Limb (tissue), 2 donors: ENCODE data around the gene INCA1.
A peak's percentile ranks its signal among the peaks of the same experiment; 100 is the strongest.

ENCODE experiments used
- DNase-seq, 2 donors: peaks; one replicate each; pipeline ENCODE4 v3.0.0-alpha.2; 2016; ENCODE audit errors: extremely low spot score in 2 of 2

Gene INCA1

DNA sequence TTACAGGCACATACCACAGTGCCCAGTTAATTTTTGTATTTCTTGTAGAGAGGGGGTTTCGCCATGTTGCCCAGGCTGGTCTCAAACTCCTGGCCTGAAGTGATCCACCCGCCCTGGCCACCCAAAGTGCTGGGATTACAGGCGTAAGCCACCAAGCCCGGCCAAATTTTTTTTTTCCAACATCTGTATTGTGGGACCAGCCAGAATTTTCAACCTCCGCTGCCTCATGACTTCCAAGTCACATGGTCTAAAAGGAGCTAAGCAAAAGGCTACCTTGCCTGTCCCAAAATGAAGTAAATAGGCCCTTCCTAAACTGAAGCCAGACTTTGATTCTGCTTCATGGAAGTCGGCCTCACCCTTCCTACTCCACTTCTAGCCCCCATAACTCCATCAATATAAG lies 25.5 kb downstream of the INCA1 start:
- DNase-seq: no peak

DNA sequence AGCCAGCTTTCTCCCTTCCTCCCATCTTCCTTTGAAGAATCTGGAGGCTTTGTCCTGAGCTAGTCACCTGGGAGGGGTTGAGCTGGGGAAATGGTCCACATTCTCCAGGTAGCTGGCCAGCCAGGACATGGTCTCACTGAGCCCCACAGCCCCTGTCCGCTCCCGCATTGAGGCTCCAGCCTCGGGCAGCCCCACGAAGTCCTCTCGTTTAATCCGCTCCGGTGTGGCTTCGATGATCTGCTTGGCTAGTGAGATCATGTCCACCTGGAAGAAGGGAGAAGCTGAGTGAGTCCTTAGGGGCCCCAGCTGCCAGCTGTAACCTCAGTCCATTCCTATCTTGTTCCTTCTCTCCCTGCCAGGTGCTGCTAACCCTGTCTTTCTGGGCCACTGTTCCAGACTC lies 27.0 kb downstream of the INCA1 start:
- DNase-seq: no peak

DNA sequence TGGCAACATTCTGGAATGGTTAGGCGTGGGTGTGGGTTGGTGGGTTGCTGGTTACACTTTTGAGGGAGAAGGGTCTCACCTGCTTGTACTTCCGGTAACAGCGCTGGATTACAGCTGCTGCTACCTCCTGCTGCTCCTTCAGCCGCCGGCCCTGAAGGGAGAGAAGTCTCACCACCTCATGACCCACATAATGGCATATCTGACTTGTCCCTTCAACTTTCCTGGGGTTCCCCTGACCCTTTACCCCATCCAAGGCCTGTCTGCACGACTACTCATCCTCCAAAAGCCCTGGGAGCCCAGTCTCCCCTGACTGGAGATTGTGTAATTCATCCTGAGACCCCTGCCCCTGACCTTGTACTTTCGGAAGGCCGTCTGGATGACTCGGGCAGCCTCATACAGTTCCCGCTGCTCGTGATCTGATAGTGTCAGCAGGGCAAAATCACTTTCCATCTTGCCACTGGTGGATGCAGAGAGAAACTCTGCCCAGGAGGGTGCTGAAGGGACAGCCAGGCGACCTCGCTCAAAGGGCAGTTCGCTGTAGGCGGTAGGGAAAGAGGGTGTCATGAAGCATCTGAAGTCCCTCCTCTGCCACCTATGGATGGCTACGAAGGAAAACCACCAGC lies 27.7 kb downstream of the INCA1 start:
- DNase-seq: no peak

DNA sequence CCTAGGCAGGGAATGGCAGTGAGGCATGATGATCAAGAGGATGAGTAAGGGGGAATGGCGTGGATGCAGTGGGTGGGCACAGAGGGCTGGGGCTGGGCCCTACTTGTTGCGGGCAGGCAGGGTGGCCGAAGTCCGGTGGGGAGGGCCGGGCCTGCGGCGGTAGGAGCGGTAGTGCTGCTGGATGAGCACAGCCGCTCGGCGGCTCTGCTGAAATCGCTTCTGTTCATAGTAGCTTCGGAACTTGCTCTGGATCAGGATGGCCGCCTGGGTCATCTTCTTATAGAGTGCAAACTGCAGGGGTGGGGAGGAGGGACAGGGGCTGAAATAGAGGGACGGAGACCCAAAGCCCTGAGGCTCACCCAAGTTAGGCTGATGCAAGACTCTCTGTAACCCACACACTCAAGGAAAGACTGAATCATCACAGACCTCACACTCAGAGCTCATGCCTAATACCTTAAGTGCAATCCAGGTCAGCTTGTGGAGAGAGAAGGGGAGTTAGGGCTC lies 28.2 kb downstream of the INCA1 start:
- peak in 1 of 2 donors; percentile 38 for DNase-seq

DNA sequence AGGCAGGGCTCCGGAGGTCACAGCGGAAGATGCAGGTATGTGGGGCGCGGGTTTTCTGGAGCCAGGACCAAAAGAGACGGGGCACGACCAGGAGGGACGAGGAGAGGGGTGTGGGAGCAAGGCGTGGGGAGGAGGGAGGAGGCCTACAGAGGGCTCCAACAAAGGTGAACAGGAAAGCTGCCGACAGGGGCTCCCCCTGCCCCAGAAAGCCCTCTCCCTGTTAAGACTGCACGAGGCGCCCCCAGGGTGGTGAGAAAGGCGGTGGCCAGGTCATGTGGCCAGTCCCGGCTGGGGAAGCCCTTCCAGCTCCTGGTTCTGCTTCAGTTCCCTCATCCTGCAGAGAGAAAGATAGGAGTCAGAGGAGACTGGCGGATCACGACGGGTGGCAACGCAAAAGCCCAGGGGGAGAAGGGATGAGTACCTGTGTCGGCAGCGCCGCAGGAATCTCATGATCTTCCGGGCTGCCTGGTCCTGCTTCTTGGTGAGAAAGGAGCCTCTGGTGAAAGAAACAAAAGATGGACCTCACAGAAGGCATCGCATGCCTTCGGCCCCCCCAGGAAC lies 28.8 kb downstream of the INCA1 start:
- no peak for DNase-seq

DNA sequence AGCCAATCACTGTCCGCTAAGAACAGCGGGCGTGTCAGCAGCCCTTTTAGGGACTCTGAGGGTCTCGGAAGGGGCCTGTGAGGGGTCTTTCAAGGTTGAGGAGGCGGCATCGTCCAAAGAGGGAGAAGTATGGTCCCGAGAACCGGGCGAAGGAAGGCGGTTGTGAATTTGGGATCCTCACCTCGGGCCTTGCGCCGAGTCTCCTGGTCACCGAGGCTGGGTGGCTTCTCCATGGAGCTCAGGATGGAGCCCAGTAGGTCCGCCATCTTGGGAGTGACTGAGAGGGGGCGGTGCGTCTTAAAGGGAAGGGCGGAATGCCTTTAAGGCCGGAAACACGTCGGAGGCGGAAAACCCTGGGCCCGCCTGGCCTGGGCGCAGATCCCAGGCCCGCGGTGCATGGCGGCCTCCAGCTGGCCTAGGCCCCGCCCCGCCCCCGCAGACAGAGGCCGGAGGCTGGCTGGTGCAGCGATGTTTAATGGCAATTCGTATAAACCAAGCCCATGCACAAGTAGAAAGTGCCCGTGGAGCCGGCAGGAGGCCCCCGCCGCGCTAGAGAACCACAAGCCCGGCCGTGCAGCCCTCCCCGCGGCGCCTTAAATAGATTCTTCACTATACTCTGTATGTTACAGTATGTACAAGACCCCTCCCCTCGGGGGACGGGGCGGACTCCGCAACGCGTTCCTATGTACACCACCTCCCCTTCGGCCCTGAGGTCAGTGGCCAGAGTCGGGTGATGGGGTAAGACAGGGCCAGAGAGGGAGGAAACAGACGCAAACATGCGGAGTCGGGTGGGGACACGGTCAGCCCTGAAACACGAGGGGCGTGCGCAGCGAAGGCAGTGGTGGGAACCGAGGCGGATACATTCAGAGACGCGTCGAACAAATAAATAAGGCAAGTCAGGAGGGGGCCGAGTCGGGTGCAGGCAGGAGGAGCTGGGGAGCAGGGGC lies 29.5 kb downstream of the INCA1 start, which contains the start of gene SPAG7:
Gene SPAG7, minus strand, starts transcription at position 279 of the 947 bp plus-strand sequence. Its CDS starts 13 bp downstream, at position 266.
- peak; percentile 96 to 99 for DNase-seq

DNA sequence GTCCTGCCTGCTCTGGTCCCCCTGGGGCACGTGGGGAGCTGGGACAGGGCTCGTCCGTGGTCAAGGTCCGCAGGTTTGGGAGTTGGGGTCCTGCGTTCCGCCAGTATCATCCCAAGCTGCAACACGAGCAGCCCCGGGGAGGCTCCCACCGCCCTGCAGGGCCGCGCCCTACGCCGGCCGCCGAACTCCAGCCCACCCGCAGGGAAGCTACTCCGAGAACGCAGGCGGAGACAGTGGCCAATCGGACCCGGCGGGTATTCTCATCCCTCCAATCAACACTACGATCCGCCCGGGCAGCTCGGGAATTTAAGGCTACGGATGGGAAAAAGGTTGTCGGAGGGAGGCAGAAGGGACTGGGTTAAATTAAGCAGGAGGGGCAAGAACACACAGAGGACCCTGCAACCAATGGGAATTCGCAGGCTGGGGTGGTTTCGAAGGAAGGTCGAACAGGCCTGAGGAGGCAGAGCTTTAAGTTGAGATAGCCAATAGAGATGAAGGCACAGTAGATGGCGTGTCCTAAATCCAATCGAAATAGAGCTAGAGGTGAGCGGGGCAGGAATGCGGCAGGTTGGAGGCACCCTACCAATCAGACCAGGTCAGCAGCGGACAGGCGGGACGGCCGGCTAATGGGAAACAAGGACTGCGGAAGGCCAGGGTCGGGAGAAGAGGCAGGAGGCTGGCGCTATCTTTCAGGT lies 30.3 kb downstream of the INCA1 start:
- DNase-seq: peak; percentile 96 to 100

DNA sequence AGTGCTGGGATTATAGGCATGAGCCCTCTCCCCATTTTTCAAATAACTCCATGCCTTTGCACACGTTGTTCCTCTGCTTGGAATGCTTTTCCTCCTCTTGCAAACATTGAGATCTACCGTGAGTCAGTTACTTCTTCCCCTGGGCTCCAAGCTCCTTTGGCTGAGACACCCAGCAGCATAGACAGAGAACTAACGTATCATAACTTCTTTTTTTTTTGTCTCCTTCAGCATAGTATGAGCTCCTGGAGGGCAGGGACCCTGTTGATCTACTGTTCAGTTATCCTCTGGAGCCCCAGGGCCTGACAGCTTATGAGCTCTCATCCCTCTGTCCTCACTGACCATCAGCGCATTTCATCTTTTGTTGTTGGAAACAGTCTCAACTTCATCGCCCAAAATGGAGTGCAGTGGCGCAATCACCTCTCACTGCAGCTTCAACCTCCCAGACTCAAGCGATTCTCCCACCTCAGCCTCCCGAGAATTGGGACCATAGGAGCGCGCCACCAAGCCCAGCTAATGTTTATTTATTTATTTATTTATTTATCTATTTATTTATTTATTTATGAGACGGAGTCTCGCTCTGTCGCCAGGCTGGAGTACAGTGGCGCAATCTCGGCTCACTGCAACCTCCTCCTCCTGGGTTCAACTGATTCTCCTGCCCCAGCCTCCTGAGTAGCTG lies 31.9 kb downstream of the INCA1 start:
- DNase-seq: no peak

DNA sequence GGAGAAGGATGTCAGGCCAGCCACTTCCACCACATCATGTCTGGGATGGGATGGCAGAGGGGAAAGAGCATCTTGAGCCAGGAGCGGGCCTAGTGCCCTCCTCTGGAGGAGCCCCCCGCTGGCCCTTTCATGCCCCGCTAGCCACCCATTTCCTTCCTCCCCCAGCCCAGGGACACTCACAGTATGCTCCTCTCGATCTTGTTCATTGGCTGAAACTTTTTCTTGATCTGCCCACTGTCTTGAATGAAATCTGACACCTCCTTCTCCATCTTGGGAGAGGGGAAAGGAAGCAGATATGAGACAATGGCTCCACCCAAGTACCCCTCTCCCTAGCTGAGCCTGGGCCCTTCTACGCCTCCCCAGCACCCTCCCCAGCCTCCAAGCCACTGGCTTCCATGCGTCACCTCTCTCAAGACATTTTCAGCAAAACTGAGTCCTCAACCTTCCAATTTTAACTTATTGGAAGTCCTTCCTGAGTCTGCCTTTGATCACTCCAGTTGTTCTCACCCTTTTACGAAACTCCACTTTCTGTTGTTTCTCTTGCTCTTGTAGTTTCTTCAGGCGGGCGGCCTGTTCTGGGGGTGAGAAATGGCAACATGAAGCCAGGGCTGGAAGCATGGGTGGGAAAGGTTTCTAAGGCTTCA lies 36.9 kb downstream of the INCA1 start:
- no peak for DNase-seq

DNA sequence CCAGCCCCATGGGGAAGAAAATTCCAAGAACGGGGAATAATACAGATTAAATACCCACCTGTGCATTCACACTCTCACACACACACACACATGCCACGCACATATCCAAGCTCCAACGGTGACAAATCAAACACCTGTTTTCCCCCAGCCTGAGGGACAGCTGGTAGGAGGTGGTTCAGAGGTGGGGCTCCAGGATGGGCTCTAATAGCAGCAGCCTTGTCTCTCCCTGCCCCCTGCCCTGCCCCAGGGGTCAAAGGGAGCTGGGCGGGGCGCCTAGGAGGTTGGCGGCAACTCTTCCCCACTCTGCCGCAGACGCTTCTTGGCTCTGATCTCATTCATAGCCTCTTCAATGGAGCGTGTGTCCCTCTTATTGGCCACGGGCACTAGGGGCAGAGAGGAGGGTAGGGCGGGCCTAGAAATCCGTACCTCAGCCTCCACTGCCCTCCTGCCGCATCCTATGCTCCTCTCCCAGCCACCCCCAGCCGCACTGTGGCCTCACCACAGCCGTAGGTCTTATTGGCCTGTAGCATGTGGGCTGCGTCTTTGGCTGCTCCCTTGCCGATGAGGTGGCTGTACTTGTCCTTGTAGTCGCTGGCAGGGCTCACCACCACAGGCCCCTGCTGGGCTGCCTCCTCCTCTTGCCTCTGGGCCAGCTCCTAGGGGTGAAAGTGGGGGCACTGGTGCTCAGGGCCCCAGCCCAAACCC lies 37.9 kb downstream of the INCA1 start:
- no peak for DNase-seq

DNA sequence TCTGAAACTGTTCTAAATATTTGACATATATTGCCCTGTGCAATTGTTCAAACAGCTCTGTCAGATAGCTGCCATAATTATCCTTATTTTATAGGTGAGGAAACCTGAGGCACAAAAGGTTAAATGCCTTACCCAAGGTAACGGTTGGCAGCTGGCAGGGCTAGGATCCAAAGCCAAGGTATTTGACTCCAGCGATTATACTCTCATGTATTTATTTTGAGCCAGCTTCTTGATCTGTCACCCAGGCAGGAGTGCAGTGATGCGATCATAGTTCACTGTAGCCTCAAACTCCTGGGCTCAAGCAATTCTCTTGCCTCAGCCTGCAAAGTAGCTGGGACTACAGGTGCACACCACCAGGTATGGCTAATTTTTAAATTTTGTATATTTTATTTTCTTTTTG lies 39.2 kb downstream of the INCA1 start:
- DNase-seq: no peak

DNA sequence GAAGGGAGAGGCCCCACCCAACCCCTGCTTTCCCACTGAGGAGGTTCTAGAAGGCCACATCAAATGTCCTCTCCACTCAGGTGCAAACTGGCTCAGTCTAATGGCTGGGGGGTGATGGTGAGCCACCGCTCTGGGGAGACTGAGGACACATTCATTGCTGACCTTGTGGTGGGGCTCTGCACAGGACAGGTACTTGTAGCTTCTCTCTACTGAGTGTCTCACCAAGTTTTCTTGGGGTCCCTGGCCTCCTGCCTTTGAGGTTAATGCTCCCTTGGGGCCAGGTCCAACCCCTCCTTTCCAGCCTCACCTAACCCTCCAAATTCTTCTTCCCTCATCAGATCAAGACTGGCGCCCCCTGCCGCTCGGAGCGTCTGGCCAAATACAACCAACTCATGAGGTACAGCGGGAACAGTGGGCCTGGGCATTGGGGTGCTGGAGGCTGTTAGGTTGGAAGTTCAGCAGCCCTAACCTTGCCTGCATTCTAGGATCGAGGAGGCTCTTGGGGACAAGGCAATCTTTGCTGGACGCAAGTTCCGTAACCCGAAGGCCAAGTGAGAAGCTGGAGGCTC lies 40.7 kb downstream of the INCA1 start:
- no peak for DNase-seq

DNA sequence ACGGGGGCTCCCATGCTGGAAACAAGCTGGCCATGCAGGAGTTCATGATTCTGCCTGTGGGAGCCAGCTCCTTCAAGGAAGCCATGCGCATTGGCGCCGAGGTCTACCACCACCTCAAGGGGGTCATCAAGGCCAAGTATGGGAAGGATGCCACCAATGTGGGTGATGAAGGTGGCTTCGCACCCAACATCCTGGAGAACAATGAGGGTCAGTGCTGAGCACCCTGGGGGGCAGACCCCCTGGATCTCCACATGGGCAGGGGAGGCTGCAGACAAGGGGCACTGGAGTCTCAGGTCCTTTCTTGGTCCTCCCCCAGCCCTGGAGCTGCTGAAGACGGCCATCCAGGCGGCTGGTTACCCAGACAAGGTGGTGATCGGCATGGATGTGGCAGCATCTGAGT lies 42.2 kb downstream of the INCA1 start:
- DNase-seq: no peak

DNA sequence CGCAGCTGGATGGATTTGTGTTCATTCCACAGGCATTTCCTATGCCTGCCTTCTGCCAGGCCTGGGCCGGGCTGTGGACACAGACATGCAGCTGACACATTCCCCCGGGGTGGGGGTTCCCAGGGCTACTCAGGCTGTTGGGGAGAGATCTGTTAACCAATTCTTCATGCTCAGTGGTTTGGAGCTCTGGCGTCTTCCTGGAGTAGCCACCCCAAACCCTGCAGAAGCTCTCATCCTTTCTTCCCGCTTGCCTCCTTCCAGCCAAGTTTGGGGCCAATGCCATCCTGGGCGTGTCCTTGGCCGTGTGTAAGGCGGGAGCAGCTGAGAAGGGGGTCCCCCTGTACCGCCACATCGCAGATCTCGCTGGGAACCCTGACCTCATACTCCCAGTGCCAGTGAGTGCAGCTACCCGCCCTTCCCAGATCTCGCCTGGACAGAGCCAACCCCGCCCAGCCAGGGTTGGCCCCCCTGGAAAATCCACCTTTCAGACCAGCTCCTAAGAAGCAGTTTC lies 43.8 kb downstream of the INCA1 start:
- no peak for DNase-seq

DNA sequence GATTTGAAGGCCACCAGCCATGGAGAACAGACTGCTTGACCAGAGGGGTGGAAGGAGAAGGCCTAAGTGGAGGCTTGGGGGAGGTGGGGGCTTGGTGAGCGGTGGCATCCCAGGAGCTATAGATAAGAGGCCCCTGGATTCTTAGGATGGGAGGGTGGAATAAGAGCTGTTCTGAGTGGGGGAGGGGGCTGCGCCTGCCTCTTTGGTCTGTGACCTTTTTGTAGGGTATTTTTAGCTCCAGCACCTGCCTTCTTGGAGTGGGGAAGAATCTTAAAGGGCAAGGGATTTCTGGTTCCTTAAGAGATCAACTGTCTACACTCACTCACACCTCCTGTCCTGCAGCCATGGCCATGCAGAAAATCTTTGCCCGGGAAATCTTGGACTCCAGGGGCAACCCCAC lies 45.8 kb downstream of the INCA1 start:
- DNase-seq: no peak

DNA sequence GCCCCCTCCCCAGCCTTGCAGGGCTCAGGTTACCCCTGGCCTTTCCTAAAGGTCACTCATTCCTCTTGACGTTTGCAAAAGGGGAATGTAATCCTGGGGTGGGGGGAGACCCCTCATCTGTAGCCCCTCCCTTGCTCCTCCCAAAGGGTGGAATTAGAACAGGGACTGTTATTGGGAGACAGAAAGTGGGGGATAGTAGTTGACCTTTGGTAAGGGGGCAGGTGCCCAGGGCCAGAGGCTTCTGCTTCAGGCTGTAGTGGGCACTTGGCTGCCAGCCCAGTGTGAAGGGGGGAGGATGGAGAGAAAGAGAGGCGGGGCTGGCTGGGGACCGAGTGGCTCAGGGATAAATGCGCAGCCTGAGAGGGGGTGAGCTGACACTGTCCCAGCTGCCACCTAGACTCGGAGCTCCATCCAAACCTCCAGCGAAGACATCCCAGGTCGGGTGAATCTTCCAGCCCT lies 46.5 kb downstream of the INCA1 start, which contains the start of gene ENO3:
Gene ENO3, plus strand, starts transcription at position 374 of the 459 bp plus-strand sequence. CDS start 711 bp downstream, outside the sequence.
- peak in 1 of 2 donors; percentile 68 for DNase-seq

DNA sequence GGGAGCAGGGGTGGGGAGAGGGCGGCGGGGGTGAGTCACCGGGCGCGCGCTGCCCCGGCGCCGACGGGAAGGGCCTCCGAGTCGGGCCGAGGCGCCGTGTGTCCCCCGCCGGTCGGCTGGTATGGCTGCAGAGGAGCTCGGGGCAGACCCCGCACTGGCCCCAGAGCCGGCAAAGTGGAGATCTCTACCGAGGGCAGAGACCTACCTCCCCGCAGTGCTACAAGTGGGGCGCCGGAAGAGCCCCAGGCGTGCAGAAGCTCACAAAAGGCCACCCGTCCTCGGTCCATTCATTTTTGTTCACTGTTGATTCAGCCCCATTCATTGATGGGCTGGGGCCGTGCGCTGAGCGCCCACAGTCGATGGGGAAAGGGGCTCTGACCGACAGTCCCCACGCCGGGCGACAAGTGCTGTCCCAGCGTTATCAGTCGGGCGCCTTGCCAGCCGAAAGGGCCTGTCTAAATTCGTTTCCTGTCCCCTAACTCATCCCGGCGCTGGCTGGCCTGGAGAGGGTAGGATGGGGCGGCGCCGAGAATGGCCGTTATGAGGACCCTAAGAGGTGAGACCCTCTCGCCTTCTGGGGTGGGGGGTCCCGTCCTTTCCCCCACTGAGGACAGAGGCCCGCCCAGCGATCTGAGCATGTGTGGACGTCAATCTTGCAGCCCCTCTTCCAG lies 47.1 kb downstream of the INCA1 start:
- DNase-seq: peak in 1 of 2 donors; percentile 61

DNA sequence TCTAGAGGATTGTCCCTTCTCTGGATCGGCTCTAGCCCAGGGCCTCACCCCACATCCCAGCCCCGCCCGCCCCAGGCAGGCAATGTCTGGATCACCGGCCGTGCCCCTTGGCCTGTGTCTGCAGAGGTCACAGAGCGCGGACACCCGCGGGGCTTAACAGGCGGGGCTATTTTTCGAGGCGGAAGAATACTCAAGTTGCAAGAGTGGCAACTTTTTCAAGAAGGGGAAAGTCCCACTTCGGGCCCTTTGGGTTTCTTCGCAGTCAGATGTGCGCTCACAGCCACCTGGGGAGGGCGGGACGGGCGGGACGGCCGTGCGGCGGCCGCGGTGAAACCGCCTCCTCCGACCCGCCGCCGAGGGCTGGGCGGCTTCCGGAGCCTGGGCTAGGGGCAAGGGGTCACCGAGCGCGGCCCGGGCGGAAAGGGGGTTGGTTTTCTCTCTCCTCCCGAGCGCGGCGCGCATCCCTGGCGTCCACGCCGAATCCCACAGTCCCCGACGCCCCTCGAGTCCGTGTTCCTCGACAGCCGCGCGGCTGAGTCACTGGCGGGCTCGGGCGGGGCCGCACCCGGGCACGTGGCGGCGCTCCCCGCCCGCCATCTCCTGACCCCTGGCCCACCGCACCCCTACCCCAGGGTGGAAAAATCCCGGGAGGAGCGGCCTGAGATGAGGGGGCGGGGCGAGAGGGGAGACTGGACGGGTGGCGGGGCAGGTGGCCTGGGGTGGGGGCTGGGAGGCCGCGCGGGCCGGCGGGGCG lies 47.8 kb downstream of the INCA1 start:
- peak in 1 of 2 donors; percentile 78 for DNase-seq
